Measurements from ENCODE around the gene L3MBTL1. TPM values are rescaled to one million over a fixed set of nuclear protein-coding genes. Genes with fewer than 3 reads are reported as not detected.

Gene L3MBTL1
- total RNA-seq (6.2 and 10.7 TPM in 2 replicates), polyA plus RNA-seq (1.2 and 1.5 TPM in 2 replicates), polyA minus RNA-seq (ENCODE audit: low replicate concordance) (1.3 and 3.1 TPM in 2 replicates)
- polyA plus RNA-seq (2012) = 0.73 and 1.0 TPM in 2 replicates

DNA sequence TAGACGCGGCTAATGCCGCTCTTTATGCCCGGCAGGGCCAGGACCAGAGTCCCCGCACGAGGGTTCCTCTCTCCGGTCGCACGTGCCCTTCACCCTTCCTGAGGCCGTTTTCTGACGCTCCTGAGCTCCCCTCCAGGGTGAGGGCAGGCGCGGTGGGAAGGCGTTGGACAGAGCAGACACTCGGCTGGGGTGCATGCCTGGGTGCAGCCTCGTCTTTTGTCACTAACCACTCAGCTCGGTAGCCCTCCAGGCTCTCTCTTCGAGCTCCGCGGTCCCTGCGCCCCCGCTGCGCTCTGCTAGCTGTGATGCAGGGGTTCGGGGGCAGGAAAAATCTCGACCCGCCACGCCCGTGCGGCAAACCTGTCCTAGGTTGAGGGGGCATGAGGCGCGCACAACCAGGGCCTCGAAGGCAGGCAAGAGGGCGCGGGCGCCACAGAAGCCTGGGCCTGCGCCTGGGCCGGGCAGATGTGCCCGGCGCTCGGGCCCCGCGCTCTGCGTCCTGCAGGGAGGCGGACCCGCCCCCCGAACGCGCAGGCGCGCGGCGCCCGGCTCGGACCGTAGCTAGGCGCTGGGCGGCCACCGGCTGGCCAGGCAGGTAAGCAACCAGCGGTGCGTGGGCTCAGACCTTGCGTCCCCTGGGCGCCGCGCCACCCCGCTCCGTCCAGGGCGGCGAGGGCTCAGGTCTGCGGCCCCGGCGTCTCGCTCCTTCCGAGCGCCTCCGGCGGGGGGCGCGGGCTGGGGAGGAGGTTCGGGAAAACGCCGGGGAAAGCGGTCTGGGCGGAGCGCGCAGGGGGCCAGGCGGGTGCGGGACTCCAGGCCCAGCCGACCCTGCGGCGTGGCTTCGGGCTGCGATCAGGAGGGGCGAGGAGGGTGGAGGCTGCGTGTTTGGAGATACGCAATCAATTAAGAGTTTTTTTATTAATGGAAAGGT, at the start of gene L3MBTL1:
L3MBTL1 (plus strand) TSS at position 548 of the 931 bp plus-strand sequence. CDS start 5,807 bp downstream, outside the sequence.
- no peak within 1 kb of the TSS for H3K27ac ChIP-seq (ENCODE audit: insufficient read depth, low read length)
- no peaks in the 10 kb centered on the region for H3K9me3 ChIP-seq (ENCODE audit: control insufficient read depth, insufficient read depth, low read depth, low read length)
- H3K4me1 ChIP-seq (ENCODE audit: control insufficient read depth, extremely low read depth, insufficient read depth, low read length) = no peaks in the 10 kb centered on the region
- H3K9ac ChIP-seq (ENCODE audit: insufficient read depth, low read length) = no peak within 1 kb of the TSS
- peaks cover 4% of the 10 kb centered on the region for H3K27me3 ChIP-seq (ENCODE audit: control insufficient read depth, insufficient read depth, low read length)
- no peaks in the 10 kb centered on the region for H3K36me3 ChIP-seq (ENCODE audit: control insufficient read depth, insufficient read depth, low read length)
- H3K4me2 ChIP-seq (ENCODE audit: extremely low read depth, insufficient read depth, low read length) = peak within 1 kb of the TSS; percentile 79
- peak; percentile 27 to 36 for DNase-seq (ENCODE audit: low read depth in 2 of 2)
- peak within 1 kb of the TSS; percentile 42 to 67 (median 56) for H3K4me3 ChIP-seq (replicated peaks in 1 of 4; ENCODE audit: control extremely low read depth in 1 of 4, insufficient read depth in 1 of 4, low read depth in 3 of 4, low read length in 4 of 4)
- no peaks in the 10 kb centered on the region for H3K79me2 ChIP-seq (ENCODE audit: control insufficient read depth, insufficient read depth, low read length)
- peak within 1 kb of the TSS; percentile 31 for H2AFZ ChIP-seq (ENCODE audit: low read length)
- no peaks in the 10 kb centered on the region for H4K20me1 ChIP-seq (ENCODE audit: control insufficient read depth, extremely low read depth, insufficient read depth, low read length)
- TF ChIP-seq EZH2 (IDR thresholded peaks at IDR 0.05; ENCODE audit: low read length, missing control alignments) (no peak), CTCF (conservative IDR thresholded peaks at IDR 0.05 in 1 of 2, IDR thresholded peaks at IDR 0.05 in 1 of 2; ENCODE audit: low read depth in 1 of 2, low read length in 2 of 2) (no peak)

GRCh38 chr20:43458422-43458924, 49.0 kb upstream of the L3MBTL1 start:
- peak in 1 of 2 donors; percentile 23 for DNase-seq (ENCODE audit: low read depth in 2 of 2)
- H2AFZ ChIP-seq (ENCODE audit: low read length) = no peak overlapping the region

More at GRCh38 chr20:43458422-43458924, 49.0 kb upstream of the L3MBTL1 start:
- H3K27ac ChIP-seq (ENCODE audit: insufficient read depth, low read length) = peak overlapping the region; percentile 98
- H3K79me2 ChIP-seq (ENCODE audit: control insufficient read depth, insufficient read depth, low read length) = peaks cover 44% of the 10 kb centered on the region
- H3K9me3 ChIP-seq (ENCODE audit: control insufficient read depth, insufficient read depth, low read depth, low read length) = no peaks in the 10 kb centered on the region
- H3K4me1 ChIP-seq (ENCODE audit: control insufficient read depth, extremely low read depth, insufficient read depth, low read length) = no peaks in the 10 kb centered on the region
- H3K4me2 ChIP-seq (ENCODE audit: extremely low read depth, insufficient read depth, low read length) = peak overlapping the region; percentile 100
- peak overlapping the region; percentile 100 for H3K9ac ChIP-seq (ENCODE audit: insufficient read depth, low read length)
- H3K36me3 ChIP-seq (ENCODE audit: control insufficient read depth, insufficient read depth, low read length) = peaks cover 11% of the 10 kb centered on the region
- no peaks in the 10 kb centered on the region for H4K20me1 ChIP-seq (ENCODE audit: control insufficient read depth, extremely low read depth, insufficient read depth, low read length)
- H3K4me3 ChIP-seq (replicated peaks in 1 of 4; ENCODE audit: control extremely low read depth in 1 of 4, insufficient read depth in 1 of 4, low read depth in 3 of 4, low read length in 4 of 4) = peak overlapping the region; percentile 77 to 96 (median 91)
- no peak for TF ChIP-seq CTCF (conservative IDR thresholded peaks at IDR 0.05 in 1 of 2, IDR thresholded peaks at IDR 0.05 in 1 of 2; ENCODE audit: low read depth in 1 of 2, low read length in 2 of 2)
- peaks cover 4% of the 10 kb centered on the region for H3K27me3 ChIP-seq (ENCODE audit: control insufficient read depth, insufficient read depth, low read length)

Data from fibroblast of lung (primary cell).